ENCODE results near the gene AMDHD2. TPM values are rescaled to one million over a fixed set of nuclear protein-coding genes. Genes with fewer than 3 reads are reported as not detected.
A peak's percentile ranks its signal among the peaks of the same experiment; 100 is the strongest.
"Not testable (repeated sequence)": the region's sequence is repeated elsewhere in the genome, so short reads cannot be mapped to it uniquely, and the experiment has no call there.

AMDHD2 gene
- total RNA-seq, 1 donor from 2014 or later, result 60.9 TPM

GRCh38 chr16:2533142-2533755 lies 13.1 kb downstream of the AMDHD2 start:
- DNase-seq (ENCODE audit: low spot score), result not testable (repeated sequence)

GRCh38 chr16:2533912-2534311 lies 13.7 kb downstream of the AMDHD2 start:
- DNase-seq (ENCODE audit: low spot score), result no peak

- DNase-seq (ENCODE audit: low spot score), result not testable (repeated sequence)
Observed at GRCh38 chr16:2534335-2534734, 14.2 kb downstream of the AMDHD2 start.

GRCh38 chr16:2535625-2536013 lies 15.4 kb downstream of the AMDHD2 start:
- DNase-seq (ENCODE audit: low spot score), result no peak

- DNase-seq (ENCODE audit: low spot score), result peak; percentile 95
Observed at GRCh38 chr16:2537451-2538379, 17.5 kb downstream of the AMDHD2 start, which contains the start of gene PDPK1. TSS of gene PDPK1 (plus strand) at chr16:2538021. CDS start at chr16:2538113, 92 bp downstream.

- DNase-seq (ENCODE audit: low spot score), result not testable (repeated sequence)
Observed at GRCh38 chr16:2539192-2539844, 19.1 kb downstream of the AMDHD2 start.

GRCh38 chr16:2539845-2540458 lies 19.8 kb downstream of the AMDHD2 start:
- peak; percentile 18 for DNase-seq (ENCODE audit: low spot score)

- DNase-seq (ENCODE audit: low spot score), result not testable (repeated sequence)
Observed at GRCh38 chr16:2540912-2541311, 20.7 kb downstream of the AMDHD2 start.

GRCh38 chr16:2541409-2541808 lies 21.2 kb downstream of the AMDHD2 start:
- not testable (repeated sequence) for DNase-seq (ENCODE audit: low spot score)

GRCh38 chr16:2543771-2544170 lies 23.6 kb downstream of the AMDHD2 start:
- DNase-seq (ENCODE audit: low spot score), result not testable (repeated sequence)

- not testable (repeated sequence) for DNase-seq (ENCODE audit: low spot score)
Observed at GRCh38 chr16:2550283-2550878, 30.2 kb downstream of the AMDHD2 start.

- not testable (repeated sequence) for DNase-seq (ENCODE audit: low spot score)
Observed at GRCh38 chr16:2551420-2551889, 31.3 kb downstream of the AMDHD2 start.

GRCh38 chr16:2554709-2555425 lies 34.7 kb downstream of the AMDHD2 start:
- not testable (repeated sequence) for DNase-seq (ENCODE audit: low spot score)

GRCh38 chr16:2557150-2557549 lies 37.0 kb downstream of the AMDHD2 start:
- not testable (repeated sequence) for DNase-seq (ENCODE audit: low spot score)

GRCh38 chr16:2560131-2560797 lies 40.1 kb downstream of the AMDHD2 start:
- DNase-seq (ENCODE audit: low spot score), result not testable (repeated sequence)

- DNase-seq (ENCODE audit: low spot score), result peak; percentile 73
Observed at GRCh38 chr16:2560798-2561133, 40.6 kb downstream of the AMDHD2 start.

- not testable (repeated sequence) for DNase-seq (ENCODE audit: low spot score)
Observed at GRCh38 chr16:2567506-2567905, 47.3 kb downstream of the AMDHD2 start.

GRCh38 chr16:2568573-2568972 lies 48.4 kb downstream of the AMDHD2 start:
- not testable (repeated sequence) for DNase-seq (ENCODE audit: low spot score)

- DNase-seq (ENCODE audit: low spot score), result not testable (repeated sequence)
Observed at GRCh38 chr16:2572704-2573103, 52.5 kb downstream of the AMDHD2 start.

GRCh38 chr16:2575839-2576238 lies 55.7 kb downstream of the AMDHD2 start:
- DNase-seq (ENCODE audit: low spot score), result not testable (repeated sequence)

All from mucosa of gallbladder (tissue), 1 donor.